Mammary epithelial cell (primary cell): ENCODE data around the gene RPRD1B.

Experiments used
- EZH2 ChIP-seq: IDR thresholded peaks from 2 replicates; pipeline ENCODE4 v1.6.1; 2012; ENCODE audit warnings: low read length, inconsistent platforms, borderline replicate concordance
- TF ChIP-seq, protein P1 (sequence below), 2 donors: IDR thresholded peaks in 1 of 2; conservative IDR thresholded peaks in 1 of 2; 2 replicates each; pipeline ENCODE4 v1.5.1; 2011 to 2012; ENCODE audit warnings: inconsistent platforms in 2 of 2, low read length in 2 of 2, mild to moderate bottlenecking in 2 of 2, control low read depth in 1 of 2, low read depth in 1 of 2; ENCODE audit not compliant: insufficient read depth in 1 of 2; ENCODE audit errors: extremely low read depth in 1 of 2

DNA sequence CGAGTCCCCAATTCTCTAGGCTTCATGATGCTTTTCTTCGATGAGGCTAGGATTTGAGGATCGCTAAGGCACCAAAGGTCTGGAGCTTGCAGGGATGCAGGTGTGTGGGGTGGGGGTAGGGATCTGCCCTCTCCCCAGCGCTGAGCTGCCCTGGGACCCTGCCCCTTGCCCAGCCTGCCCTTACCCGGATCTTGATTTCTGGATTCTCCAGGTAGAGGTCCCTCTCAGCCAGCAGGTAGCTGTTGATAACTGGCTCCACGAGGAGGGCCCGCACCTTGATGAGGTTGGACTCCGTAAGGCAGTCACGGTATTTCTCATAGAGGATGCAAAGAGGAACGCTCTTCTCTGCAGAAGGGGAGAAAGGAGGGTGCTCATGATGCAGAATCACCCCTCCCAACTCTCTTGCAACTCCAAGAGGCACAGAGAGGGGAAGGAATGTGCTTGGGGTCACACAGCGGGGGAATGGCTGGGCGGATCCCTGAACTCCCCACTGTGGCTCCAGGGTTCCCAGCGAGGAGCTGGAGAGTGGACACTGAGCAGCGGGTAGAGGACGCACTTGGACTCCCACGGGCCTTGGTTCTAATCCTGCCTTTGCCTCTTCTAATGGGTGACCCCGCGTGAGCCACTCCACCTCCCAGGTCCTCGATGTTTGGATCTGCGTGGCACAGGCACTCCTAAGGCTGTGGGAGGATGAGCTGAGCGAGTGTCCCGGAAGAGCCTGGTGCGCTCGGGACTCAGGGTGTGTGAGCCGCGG lies 98.8 kb downstream of the RPRD1B start:
- TF ChIP-seq, protein P1, sequence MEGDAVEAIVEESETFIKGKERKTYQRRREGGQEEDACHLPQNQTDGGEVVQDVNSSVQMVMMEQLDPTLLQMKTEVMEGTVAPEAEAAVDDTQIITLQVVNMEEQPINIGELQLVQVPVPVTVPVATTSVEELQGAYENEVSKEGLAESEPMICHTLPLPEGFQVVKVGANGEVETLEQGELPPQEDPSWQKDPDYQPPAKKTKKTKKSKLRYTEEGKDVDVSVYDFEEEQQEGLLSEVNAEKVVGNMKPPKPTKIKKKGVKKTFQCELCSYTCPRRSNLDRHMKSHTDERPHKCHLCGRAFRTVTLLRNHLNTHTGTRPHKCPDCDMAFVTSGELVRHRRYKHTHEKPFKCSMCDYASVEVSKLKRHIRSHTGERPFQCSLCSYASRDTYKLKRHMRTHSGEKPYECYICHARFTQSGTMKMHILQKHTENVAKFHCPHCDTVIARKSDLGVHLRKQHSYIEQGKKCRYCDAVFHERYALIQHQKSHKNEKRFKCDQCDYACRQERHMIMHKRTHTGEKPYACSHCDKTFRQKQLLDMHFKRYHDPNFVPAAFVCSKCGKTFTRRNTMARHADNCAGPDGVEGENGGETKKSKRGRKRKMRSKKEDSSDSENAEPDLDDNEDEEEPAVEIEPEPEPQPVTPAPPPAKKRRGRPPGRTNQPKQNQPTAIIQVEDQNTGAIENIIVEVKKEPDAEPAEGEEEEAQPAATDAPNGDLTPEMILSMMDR (conservative IDR thresholded peaks at IDR 0.05 in 1 of 2, IDR thresholded peaks at IDR 0.05 in 1 of 2; ENCODE audit: extremely low read depth in 1 of 2, insufficient read depth in 1 of 2, low read depth in 1 of 2, low read length in 2 of 2) = no peak
- no peak for TF ChIP-seq EZH2
